Stimulated activated CD8-positive, alpha-beta memory T cell treated with anti-CD3 and anti-CD28 coated beads, Interleukin-12 subunit alpha, Interleukin-12 subunit beta, amount 100 ng/mL, for 24 hours (primary cell): ENCODE measurements around the gene FAM222A.

ENCODE experiments used
- DNase-seq: peaks from one replicate; pipeline ENCODE4 v3.0.0-alpha.2; 2020; ENCODE audit errors: extremely low read depth

FAM222A gene

DNA sequence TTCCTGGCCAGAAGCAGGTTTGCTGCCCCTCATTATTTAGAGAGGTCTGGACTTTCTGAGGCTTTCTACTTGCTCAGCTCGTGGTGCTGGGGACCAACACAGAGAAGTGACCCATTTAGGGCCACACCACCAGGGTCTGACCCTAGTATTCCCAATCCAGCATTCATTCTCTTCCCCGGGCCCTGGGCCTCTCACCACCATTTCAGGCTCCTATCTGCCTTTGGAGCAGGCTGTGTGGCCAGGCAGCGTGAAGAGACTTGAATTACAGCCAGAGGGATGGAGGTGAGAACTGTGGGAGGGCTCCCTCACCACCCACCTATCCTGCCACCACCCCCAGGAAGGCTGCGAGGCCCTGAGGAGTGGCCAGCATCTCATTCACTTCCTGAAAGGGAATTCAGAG, 24.6 kb downstream of the FAM222A start:
- no peak for DNase-seq

DNA sequence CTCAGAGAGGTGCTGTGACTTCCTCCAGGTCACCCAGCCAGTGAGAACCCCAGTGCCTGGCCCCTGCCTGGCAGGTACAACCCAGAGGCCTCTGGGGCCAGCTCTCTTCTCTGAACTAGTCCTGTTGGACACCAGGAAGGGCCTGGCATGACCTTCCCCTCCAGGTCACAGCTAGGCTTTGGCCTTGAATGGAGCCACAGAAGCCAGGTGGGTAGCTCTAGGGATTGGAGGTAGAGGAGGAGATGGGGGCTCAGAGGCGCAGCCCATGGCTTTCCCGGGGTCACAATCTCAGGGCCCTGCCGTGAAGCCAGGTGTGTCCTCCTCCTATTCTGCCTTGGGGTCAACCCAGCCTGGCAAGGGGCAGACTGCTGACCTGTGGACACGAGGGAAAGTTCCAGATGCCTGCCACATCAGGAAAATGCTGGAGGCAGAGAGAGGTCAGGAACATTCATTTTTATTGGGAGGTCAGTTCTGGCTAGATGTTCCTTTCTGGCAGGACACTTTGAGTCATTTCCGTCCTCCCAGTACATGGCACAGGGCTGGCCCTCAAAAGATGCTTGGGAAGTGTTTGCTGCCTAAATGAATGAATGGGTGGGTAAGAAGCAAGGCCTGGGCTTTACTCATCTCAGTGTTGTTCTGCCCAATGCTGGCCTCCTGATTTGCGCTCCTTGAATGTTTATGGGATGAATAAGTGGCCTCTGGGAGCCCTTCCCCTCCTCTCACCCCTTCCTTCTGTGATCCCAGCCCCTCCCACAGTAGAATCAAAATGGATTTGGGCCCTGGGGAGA, 25.4 kb downstream of the FAM222A start:
- DNase-seq = no peak

DNA sequence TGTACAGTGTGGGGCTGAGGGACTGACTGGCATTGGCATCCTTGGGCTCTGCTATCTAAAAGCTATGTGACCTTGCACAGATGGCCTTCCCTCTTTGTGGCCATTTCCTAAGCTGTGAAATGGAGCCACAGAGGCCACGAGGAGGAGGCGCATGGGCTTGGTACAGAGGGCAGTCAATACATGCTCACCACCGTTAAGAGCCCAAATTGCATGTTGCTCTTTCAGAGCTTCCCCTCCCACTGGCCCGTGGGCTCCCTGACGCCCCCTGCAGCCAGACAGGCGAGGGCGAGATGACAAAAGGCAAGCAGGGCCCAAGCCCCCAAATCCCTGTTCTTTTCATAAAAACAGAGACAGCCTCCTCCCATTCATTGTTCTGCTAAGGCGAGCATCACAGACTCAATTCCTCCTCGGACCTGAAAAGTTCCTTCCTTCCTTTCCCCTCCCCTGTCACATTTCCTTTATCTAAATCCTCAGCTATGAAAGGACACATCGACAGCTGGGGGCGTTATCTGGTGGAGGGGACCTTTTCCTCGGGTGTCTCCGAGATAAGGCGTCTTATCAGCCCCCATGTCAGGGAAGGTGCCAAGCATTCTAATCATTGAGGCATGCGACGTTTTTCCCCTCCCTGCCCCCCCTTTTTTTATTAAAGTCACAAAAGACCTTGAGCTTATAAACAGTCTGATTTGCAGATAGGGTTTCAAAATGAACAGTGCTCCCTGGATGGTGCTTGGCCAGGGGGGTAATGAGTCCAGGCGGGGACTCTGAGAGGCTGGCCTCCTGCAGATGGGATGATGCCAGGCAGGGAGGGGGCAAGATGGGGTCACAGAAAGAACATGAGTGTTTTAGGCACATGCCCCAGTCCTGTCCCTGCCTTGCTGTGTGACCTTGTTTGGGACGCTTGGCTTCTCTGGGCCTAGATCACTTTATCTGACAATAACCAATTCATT, 26.4 kb downstream of the FAM222A start:
- no peak for DNase-seq

DNA sequence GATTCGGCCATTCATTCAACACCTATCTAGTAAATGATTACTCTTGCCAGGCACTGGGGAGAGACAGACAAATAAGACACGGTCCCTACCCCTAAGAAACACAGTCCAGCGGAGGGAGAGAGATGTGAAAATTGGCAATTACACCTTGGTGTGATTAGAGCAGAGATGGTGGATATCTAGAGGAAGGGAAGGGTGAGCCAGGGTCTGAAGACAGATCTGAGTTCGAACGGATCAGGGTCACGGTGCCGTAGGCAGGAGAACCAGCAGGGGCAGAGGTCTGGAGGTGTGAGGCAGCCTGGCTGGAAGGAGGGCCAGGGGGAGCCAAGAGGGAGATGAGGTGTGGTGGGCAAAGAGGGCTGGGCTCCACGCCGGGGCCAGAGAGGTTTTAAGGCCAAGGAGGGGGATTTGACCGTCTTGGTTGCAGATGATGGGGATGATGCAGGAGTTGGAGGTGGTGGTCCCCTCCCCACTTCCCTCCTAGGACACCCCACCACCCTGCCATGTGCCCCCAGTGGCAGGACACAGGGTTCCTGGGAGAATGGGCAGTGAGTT, 27.1 kb downstream of the FAM222A start:
- DNase-seq = no peak

DNA sequence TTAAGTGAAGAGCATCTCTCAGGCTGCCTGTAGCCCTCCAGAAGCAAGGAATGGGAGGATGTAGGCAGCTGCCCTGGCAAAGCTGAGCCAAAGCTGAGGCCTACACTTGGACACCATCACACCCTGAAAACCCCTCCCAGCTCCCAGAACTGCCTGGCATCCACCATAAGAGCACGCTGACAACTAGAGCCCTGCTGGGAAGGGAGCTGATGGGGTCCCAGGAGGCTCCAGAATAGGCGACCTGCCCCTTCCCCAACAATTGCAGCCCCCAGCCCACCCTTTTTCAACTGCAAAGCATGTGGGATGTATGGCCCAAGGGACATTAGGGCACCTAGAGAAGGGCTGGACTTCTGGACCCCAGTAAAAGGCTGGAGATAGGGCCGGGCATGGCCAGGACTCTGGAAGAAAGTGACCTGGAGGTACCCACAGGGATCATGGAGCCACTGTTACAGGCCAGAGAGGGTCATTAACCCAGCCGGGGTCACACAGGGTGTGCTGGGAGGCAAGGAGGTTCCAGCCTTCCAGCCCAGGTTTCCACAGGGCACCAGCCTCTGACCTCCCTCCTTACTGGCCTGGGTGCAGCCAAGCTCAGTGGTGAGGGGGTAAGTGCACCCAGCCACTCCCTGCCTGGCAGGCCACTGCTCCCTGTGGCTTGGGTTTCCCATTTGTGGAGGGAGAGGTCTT, 27.8 kb downstream of the FAM222A start:
- no peak for DNase-seq

DNA sequence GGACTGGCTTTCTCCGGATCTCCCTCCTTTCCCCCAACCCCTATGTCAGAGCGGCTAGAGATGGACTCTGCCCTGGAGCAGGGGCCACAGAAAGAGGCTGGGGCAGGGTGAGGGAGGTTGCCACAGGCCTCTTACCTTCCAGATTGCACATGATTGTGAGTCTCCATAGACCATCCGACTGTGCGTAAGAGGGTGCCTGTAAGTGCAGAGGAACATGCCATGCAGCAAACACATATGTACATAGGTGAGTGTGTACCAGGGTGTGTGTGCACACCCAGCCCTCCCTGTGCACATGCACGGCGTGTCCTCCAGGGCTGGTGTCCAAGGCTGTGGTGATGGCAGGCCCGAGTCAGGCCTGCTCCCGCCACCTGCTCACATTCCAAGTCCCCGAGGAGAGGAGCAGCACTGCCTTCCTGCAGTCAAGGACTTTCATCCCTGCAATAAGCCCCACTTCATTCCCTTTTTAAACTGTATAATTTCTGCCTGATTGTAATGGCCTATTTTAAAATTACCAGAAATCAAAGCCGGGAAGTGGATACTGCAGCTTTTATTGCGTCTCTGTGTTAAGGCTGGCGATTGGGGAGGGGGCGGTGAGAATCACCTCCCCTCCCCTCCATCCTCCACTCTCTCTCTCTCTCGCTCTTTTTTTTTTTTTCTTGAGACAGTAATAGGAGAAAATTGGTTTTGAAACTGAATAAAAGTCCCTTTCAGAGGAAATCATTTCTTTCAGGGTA, 28.5 kb downstream of the FAM222A start:
- DNase-seq = no peak

DNA sequence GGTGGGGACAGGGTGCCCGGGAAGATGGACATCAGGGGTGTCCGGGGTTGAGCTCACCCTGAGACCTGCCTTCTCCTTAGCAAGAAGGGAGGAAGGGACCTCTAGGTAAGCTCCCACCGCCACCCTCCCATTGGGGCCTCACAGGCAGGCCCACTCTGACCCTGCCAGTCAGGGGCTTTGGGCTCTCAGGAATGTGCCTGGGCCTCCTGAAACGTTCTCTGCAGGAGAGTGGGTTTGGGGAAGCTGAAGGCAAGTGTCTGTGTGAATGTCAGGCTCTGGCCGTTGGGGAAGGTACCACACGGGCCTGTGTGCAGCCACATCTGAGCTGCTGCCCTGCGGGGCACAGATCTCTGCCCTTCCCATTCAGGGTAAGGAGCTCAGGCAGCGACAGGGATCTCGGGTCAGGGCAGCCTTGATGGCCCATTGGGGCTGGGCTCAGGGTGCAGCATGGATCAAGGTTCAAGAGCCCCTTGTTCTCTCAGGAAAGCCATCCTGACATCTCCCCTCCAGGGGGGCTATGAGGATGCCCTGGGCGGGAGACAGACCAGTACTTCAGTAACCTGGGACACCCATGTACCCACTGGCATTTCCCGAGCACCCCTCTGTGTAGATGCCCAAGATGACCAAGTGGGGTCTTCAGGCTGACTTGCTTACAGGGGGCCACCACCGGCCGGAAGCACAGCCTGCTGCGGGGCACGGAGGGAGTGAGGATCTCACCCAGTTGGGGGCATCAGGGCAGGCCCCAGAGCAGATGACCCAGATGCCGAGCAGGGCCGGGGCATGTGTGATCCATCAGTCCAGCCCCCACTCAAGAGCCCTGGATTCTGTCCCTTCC, 29.7 kb downstream of the FAM222A start:
- DNase-seq = no peak

DNA sequence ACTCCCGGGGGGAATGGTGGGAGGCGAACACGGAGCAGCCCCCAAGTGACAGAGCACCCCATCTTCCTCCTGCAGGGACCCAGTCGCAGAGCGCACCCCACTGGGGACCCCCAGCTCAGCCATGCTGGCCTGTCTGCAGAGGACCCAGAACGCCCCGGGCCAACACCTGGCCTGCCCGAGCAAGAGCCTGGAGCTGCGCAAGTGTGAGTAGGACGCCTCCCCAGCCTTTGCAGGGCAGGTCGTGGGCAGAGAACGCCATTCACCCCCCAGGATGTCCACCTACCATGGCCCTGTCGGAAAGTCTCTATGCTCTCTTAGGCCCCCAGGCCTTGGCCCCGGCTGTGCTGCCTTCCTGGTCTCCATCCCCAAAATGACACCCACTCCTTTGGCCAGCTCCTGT, 30.4 kb downstream of the FAM222A start:
- no peak for DNase-seq

DNA sequence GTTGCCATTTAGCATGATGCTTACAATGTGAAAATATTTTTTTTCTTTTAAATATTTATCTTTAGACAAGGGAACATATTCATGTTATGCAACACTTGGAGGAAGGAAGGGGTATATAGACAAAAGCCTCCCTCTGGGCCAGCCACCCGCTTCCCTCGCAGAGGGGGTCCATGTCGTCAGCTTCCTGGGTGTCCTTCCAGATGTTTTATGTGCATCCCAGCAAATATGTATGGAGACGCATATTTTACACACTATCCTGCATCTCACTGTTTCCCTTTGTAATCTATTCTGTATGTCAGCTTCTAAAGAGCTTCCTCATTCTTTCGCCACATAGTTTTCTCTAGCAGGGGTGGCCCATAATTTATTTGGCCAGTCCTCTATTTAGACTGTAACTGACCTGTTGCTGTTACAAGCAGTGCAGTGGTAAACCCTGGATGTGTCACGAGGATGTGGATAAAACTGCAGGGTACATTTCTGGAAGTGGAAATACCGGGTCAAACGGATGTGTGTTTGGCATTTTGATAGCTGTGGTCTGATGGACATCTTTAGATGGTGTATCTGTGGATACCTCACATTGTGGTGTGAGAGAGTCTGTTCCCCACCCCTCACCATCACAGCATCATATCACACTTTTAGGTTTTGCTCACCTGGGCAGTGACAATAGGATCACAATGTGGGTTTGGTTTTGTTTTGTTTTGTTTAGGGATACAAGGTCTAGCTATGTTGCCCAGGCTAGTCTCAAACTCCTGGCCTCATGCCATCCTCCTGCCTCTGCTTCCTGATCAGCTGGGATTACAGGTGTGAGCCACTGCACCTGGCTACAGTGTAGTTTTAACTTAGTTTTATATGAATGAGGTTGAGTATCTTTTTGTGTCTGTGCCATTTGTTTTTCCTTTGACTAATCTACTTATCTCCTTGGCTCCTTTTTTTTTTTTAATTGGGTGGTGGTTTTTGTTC, 31.6 kb downstream of the FAM222A start:
- no peak for DNase-seq

DNA sequence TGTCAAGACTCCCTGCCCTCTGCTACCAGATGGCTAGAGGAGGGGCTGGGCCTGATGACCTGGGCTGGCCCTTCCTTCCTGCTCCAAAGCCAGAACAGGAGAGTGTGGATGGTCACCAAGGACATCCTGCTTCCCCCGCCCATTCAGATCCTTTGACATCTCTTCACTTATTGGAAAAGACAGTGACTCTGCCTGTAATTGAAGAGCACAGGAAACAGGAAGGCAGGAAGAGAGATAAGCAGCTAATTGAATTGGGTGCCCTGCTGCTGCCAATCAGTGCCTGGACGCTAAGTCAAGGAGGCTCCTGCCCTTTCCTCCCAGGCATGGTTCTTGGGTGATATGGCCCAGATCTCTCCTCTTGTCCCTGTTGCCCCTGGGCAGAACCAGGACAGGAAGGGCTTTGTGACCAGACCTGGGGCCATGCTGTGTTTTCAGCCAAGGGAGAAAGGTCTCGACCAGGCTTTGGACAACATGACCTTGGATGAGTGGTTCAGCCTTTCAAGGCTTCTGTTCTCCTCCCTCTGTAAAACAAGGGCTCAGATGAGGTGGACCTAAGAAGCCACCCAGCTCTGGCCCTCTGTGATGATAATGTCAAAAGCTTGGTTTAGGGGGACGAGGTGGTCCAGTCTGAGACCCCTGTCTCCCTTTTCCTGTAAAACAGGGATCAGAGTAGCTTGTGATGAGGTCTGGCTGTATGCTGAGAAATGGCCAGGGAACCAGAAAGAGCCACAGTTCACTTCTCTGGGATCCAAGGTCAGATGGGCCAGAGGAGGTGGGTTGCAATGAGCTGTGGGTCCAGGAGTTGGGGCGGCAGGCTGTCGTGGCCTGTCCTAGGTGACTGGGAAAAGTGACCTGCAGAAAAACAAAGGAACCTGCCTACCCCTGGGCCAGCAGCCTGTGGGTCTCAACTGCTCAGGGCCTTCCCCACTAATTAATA, 38.8 kb downstream of the FAM222A start:
- DNase-seq = no peak

DNA sequence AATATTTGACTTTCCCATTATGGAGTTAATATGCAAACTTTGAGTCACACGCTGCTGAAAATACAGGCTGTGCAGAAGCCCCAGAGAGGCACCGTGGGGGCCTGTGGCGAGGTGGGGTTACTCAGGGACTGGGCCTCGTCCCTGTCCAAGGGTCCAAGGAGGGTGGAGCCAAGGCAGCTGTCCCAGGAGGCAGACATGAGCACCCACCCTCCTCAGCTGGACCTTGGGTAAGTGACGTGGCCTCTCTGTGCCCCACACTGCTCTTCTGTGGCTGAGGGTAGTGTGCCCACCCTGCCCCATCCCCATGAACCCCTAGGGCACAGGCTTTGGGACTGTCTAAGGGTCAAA, 39.4 kb downstream of the FAM222A start:
- DNase-seq = no peak

DNA sequence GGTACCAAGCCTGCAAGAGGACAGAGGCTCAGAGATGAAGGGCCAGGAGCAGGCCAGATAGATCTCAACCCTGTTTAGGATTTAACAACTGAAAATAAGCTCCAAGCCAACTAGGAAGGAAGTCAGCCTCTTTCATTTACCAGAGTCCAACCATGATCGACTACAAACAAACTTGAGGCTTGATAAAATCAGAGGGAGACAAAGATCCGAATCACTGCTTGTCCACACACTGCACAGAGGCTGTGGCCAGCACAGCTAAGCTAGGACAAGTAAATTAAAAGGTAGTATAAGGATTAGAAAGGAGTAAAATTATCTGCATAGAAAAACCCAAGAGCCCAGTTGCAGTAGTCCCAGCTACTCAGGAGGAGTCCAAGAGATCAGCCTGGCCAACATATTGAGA, 40.3 kb downstream of the FAM222A start:
- DNase-seq = no peak

DNA sequence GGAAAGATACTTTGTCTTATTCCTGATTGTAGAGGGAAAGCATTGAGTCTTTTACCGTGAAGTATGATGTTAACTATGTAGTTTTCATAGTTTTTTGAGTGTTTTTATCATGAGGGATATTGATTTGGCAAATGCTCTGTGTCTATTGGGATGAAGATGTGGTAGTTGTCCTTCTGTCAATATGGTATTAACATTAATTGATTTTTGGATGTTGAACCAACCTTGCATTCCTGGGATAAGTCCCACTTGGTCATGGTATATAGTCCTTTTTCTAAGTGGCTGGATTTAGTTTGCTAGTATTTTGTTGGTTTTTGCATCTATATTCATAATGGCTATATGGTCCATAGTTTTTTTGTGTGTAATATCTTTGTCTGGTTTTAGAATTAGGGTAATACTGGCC, 42.8 kb downstream of the FAM222A start:
- DNase-seq = no peak

DNA sequence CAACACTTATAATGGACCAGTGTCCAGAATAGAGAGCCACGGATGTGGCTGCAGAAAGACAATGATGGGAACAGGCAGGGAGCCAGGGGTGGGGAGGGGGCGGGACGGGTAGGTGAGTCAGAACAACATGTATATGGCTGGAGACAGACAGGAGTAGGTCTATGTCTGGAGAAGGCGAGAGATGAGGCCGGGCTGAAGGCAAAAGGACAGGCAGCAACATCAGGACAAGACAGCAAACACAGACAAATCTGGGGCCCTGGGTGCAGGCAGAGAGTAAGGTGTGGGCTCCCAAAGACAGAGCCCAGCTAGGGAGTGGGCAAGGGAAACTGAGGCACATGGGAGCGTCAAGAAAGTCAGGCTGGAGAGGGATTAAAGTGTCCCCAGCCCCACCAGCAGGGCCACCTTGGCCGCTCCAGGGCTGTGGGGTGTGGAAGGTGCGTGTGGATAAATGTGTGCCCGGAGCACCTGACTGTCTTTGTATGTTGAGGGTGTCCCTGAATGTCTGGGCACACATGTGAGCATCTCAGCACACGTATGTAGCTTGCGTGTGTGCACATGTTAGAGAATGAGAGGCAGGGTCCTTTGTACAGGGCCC, 44.1 kb downstream of the FAM222A start:
- no peak for DNase-seq

DNA sequence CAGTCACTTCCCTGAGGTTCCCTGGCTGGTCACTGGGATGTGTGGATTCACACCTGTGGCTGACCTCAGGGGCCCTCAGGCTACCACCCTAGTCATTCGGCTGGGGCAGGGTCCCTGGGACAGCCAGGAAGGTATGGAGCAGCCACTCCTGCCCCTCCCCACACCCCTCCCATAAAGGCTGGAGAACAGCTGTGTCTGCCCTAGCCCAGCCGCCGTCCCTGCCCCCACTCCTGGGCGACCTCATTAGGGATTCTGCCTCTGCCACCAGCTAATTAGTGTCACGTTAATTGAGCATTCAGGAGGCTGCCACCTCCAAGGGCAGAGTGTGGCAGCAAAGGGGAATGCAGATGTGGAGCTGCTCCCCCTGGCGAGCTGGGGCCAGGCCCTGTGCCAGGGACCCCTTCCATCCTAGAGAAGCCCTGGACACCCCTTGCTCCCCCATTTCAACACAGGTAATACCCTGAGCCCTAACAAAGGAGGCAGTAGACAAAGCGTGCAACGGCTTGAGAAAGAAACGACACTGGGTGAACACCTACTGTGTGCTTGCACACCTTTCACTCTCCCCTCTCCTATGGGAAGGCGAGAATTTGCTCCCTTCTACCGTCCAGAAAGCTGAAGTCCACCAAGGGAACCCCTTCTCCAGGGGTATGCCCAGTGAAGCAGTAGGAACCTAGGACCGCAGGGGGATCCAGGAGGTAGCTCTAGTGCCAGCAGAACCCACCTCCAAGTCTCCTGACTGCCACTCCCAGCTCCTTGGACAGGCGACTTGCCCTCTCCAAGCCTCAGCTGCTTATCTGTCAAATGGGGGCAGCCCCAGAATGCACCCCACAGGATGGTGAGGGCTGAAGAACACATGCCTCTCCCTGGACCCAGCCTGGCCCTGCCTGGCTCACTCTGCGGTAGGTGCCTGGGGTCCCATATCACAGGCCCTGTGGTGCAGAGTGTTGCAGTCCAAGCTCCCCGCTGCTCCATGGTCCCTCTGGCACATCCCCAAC, 45.1 kb downstream of the FAM222A start:
- no peak for DNase-seq

DNA sequence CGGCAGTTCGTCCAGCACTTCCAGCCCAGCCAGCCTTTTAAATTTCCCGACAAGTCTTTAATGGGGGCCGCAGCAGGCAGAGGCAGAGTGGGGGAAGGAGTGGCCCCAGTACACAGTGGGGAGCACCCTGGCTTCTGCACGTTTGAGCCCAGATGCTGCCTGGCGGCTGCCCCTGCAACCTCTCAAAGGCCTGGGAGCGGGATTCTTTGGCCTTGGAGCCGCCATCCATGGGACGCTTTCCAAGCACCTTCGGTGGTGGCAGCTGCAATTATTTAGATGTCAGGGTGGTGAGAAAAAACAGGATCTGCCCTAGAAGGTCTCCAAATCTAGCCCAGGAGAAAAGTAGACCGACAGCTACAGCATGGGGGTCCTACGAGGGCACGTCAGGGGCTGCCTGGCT, 46.0 kb downstream of the FAM222A start:
- no peak for DNase-seq
